OCI-LY1 (cell line): ENCODE data around the gene TMEM212.

Experiments
- EZH2 ChIP-seq: fragments of 200-600 bp; sonication (generic), shearing (Covaris generic); IDR thresholded peaks from 2 replicates; pipeline ENCODE4 v1.8.0; 2017; ENCODE audit warnings: borderline replicate concordance, mixed run types, mild to moderate bottlenecking, antibody characterized with exemption, low read length, moderate library complexity, mixed read lengths
- TF ChIP-seq, protein P1 (sequence below): fragments of 200-600 bp; sonication (generic), shearing (Covaris generic); IDR thresholded peaks from 2 replicates; pipeline ENCODE4 v1.5.1; 2017; ENCODE audit warnings: mild to moderate bottlenecking, antibody characterized with exemption, low read length, moderate library complexity, mixed read lengths

DNA sequence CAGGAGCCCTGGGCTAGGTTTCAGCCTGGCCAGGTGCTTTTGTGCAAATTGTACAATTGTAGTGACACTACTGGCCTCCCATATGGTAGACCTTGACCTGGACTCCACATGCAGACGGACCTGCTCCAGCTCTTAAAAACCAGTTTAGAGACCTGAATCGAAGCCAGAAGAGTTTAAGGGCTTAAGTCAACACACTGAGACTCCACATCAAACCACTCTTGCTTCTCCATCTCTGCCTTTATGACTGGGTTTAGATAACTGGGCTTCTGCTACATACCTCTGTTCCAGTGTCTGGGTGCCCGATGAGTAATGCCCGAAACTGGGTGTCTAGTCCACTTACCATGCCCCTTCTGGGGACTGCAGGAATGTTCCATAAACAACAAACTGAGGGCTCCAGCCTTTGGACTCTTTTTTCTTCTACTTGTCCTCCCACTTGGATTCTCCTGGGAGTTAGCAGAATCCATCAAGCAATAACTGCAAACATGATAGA is 32.8 kb downstream of the TMEM212 start:
- no peak for TF ChIP-seq EZH2
- TF ChIP-seq, protein P1, sequence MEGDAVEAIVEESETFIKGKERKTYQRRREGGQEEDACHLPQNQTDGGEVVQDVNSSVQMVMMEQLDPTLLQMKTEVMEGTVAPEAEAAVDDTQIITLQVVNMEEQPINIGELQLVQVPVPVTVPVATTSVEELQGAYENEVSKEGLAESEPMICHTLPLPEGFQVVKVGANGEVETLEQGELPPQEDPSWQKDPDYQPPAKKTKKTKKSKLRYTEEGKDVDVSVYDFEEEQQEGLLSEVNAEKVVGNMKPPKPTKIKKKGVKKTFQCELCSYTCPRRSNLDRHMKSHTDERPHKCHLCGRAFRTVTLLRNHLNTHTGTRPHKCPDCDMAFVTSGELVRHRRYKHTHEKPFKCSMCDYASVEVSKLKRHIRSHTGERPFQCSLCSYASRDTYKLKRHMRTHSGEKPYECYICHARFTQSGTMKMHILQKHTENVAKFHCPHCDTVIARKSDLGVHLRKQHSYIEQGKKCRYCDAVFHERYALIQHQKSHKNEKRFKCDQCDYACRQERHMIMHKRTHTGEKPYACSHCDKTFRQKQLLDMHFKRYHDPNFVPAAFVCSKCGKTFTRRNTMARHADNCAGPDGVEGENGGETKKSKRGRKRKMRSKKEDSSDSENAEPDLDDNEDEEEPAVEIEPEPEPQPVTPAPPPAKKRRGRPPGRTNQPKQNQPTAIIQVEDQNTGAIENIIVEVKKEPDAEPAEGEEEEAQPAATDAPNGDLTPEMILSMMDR: no peak
